HL-60 (cell line): ENCODE data around the gene FARSB.

Source experiments
- DNase-seq, 2 experiments: peaks; one replicate each; pipeline ENCODE4 v3.0.0-alpha.2; 2010 to 2020; ENCODE audit warnings: low read depth in 1 of 2, low spot score in 1 of 2
- H3K27ac ChIP-seq: fragments of 250-450 bp; sonication (Bioruptor Pico); replicated peaks from 2 replicates; pipeline ENCODE4 v1.5.1; 2020; ENCODE audit warnings: mild to moderate bottlenecking, moderate library complexity
- H3K27me3 ChIP-seq: fragments of 250-450 bp; sonication (Bioruptor Pico); 2 replicates; pipeline ENCODE4 v1.5.1; 2021; ENCODE audit warnings: mild to moderate bottlenecking, moderate library complexity; ENCODE audit not compliant: insufficient read depth, poor library complexity, severe bottlenecking
- H3K4me3 ChIP-seq: replicated peaks from 2 replicates; pipeline ENCODE4 v1.5.1; 2011; ENCODE audit warnings: mild to moderate bottlenecking, control low read depth, low read length; ENCODE audit not compliant: insufficient read depth
- CTCF ChIP-seq: IDR thresholded peaks from one replicate; pipeline ENCODE4 v1.5.1; 2011; ENCODE audit warnings: low read length, control low read depth, inconsistent platforms; ENCODE audit not compliant: insufficient read depth
- GABPA ChIP-seq: IDR thresholded peaks from 2 replicates; pipeline ENCODE4 v1.6.1; 2012; ENCODE audit warnings: low read depth
- POLR2AphosphoS5 ChIP-seq: IDR thresholded peaks from 2 replicates; pipeline ENCODE4 v1.6.1; 2012; ENCODE audit warnings: low read depth
- REST ChIP-seq: IDR thresholded peaks from 2 replicates; pipeline ENCODE4 v1.6.1; 2012; ENCODE audit warnings: low read depth; ENCODE audit not compliant: insufficient replicate concordance
- SPI1 ChIP-seq: IDR thresholded peaks from 2 replicates; pipeline ENCODE4 v1.6.1; 2012; ENCODE audit warnings: low read depth, mild to moderate bottlenecking, borderline replicate concordance

Gene FARSB

GRCh38 chr2:222566229-222566628 is 89.7 kb downstream of the FARSB start:
- Histone ChIP-seq H3K4me3 (no peak overlapping the region), H3K27me3 (no peaks in the 10 kb centered on the region), H3K27ac (no peak overlapping the region)
- TF ChIP-seq GABPA (no peak), REST (no peak), CTCF (no peak), POLR2AphosphoS5 (no peak), SPI1 (no peak)
- no peak for DNase-seq

- no peak overlapping the region for H3K27ac ChIP-seq
- no peak for DNase-seq
- TF ChIP-seq POLR2AphosphoS5 (peak; percentile 29; the same call in 1 of the 2 replicates), REST (no peak), CTCF (no peak), GABPA (no peak)
- H3K27me3 ChIP-seq, result no peaks in the 10 kb centered on the region
- H3K4me3 ChIP-seq, result no peak overlapping the region
Measured at GRCh38 chr2:222563936-222564335, 92.0 kb downstream of the FARSB start.

GRCh38 chr2:222563106-222563718 is 92.7 kb downstream of the FARSB start:
- TF ChIP-seq REST, result no peak
- no peak for TF ChIP-seq POLR2AphosphoS5
- Histone ChIP-seq H3K27me3 (no peaks in the 10 kb centered on the region), H3K4me3 (no peak overlapping the region), H3K27ac (no peak overlapping the region)
- DNase-seq, result peak in 1 of 2 experiments; percentile 33
